MCF 10A (cell line): Measurements from ENCODE around the gene FGF4. TPM values are rescaled to one million over a fixed set of nuclear protein-coding genes. Genes with fewer than 3 reads are reported as not detected.
A peak's percentile ranks its signal among the peaks of the same experiment; 100 is the strongest.

Experiments
- BruUV-seq: library from RNA; stranded (reverse); fragments of 400-500 nt; replicated peaks from 2 replicates; lab custom pipeline; 2021; lab: Mats Ljungman, UMichigan
- CTCF ChIA-PET: fragments of 300-600 bp; sonication (Branson Sonifier 250); formaldehyde crosslinking; extraction: SDS; loops from one replicate; lab custom pipeline; 2021; ENCODE audit warnings: antibody characterized with exemption, inconsistent platforms; lab: Yijun Ruan, JAX
- POLR2A ChIA-PET: fragments of 300-600, 350-650 bp; sonication (Branson Sonifier 250); formaldehyde crosslinking; extraction: SDS; loops from one replicate; lab custom pipeline; 2020; ENCODE audit warnings: antibody characterized with exemption, inconsistent platforms; lab: Yijun Ruan, JAX
- DNase-seq: peaks from one replicate; pipeline ENCODE4 v3.0.0-alpha.2; 2018; ENCODE audit not compliant: unreplicated experiment
- H3K27ac Mint-ChIP-seq: one replicate; pipeline ENCODE4 v1.8.0; 2022; ENCODE audit warnings: mild to moderate bottlenecking, low read depth, mixed read lengths; ENCODE audit not compliant: unreplicated experiment
- H3K27me3 Mint-ChIP-seq: one replicate; pipeline ENCODE4 v1.8.0; 2022; ENCODE audit warnings: mixed read lengths; ENCODE audit not compliant: insufficient read depth, unreplicated experiment
- H3K36me3 Mint-ChIP-seq: one replicate; pipeline ENCODE4 v1.8.0; 2022; ENCODE audit warnings: mild to moderate bottlenecking, moderate library complexity, mixed read lengths; ENCODE audit not compliant: insufficient read depth, unreplicated experiment
- H3K4me1 Mint-ChIP-seq: one replicate; pipeline ENCODE4 v1.8.0; 2022; ENCODE audit warnings: mixed read lengths; ENCODE audit not compliant: insufficient read depth, unreplicated experiment
- H3K4me3 Mint-ChIP-seq: one replicate; pipeline ENCODE4 v1.8.0; 2022; ENCODE audit warnings: mild to moderate bottlenecking, moderate library complexity, mixed read lengths; ENCODE audit not compliant: unreplicated experiment
- H3K9me3 Mint-ChIP-seq: one replicate; pipeline ENCODE4 v1.8.0; 2022; ENCODE audit warnings: mixed read lengths; ENCODE audit not compliant: unreplicated experiment
- intact Hi-C: fragments of 100-400 bp; cut with micrococcal nuclease; formaldehyde crosslinking; loops from 2 replicates; pipeline ENCODE4 v1.14.1; 2022
- total RNA-seq: library from RNA; stranded (reverse); gene quantifications from 2 replicates; pipeline ENCODE4 v1.2.3, GENCODE V29; 2022
- TF ChIP-seq, protein P1 (sequence below): fragments of 200-600 bp; IDR thresholded peaks from one replicate; pipeline ENCODE4 v1.8.0; 2022; ENCODE audit warnings: antibody characterized with exemption, mild to moderate bottlenecking; ENCODE audit not compliant: unreplicated experiment

FGF4 gene
- total RNA-seq, 1 experiment from 2014 or later = not detected

DNA sequence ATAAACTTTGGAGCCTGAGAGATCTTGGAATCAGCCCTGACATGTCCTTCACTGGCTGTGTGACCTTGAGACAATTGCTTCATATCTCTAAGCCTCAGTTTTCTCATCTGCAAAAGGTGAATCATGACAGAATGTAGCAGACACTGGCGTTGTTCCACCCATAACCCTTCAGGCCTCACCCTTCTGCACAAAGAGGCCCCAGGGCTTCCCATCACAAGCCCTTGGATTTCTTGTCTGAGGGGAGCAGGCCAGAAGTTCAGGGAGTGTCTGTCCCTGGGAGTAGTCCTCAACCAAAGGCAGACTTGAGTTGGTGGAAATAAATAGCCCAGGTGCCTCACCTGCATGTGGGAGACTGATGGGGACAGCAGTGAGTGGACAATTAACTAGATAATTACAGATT lies 27.4 kb upstream of the FGF4 start:
- Mint-ChIP-seq H3K27me3 (no peaks in the 10 kb centered on the region), H3K4me1 (no peaks in the 10 kb centered on the region), H3K36me3 (no peaks in the 10 kb centered on the region), H3K4me3 (no peak overlapping the region), H3K9me3 (no peaks in the 10 kb centered on the region), H3K27ac (no peak overlapping the region)
- CTCF ChIA-PET = no interaction called here
- no TSS peak for BruUV-seq
- POLR2A ChIA-PET = no interaction called here
- TF ChIP-seq, protein P1, sequence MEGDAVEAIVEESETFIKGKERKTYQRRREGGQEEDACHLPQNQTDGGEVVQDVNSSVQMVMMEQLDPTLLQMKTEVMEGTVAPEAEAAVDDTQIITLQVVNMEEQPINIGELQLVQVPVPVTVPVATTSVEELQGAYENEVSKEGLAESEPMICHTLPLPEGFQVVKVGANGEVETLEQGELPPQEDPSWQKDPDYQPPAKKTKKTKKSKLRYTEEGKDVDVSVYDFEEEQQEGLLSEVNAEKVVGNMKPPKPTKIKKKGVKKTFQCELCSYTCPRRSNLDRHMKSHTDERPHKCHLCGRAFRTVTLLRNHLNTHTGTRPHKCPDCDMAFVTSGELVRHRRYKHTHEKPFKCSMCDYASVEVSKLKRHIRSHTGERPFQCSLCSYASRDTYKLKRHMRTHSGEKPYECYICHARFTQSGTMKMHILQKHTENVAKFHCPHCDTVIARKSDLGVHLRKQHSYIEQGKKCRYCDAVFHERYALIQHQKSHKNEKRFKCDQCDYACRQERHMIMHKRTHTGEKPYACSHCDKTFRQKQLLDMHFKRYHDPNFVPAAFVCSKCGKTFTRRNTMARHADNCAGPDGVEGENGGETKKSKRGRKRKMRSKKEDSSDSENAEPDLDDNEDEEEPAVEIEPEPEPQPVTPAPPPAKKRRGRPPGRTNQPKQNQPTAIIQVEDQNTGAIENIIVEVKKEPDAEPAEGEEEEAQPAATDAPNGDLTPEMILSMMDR = no peak
- intact Hi-C loops = loop anchor here (5.0 kb wide), 1 partner anchor 115 kb away; no protein-coding TSS in a partner anchor
- DNase-seq = no peak

DNA sequence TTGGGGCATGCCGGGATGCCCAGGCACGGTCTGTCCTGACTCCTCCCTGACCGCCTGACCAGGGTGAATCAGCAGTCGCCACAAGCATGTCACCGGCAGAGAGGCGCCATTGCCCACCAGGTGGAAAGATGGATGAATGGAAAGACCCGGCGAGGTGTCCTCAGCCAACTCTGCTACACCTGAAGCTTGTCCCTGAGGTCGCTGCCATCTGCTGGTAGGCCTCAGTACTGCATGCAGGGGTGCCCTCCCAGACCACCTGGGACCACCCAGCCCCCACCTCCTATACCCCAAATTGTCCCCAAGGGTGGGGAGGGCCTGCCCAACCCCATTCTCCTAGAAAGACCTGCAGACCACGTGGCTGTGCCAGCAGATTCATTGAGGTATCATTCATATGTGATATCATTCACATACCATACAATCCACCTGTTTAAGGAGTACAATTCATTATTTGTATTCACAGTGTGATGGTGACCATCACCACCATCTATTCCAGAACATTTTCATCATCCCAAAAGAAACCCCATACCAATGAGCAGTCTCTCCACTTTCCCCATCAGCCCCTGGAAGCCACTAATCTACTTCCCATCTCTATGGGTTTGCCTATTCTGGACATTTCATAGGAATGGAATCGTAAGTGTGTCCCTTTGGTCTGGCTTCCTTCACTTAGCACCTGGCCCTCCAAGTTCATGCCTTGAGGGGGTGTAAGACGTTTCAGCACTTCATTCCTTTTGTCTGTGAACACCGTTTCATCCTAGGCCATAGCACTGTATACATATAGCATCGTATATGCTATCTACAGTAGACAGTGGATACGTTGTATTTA lies 26.6 kb upstream of the FGF4 start:
- Mint-ChIP-seq H3K4me3 (no peak overlapping the region), H3K4me1 (no peaks in the 10 kb centered on the region), H3K36me3 (no peaks in the 10 kb centered on the region), H3K9me3 (no peaks in the 10 kb centered on the region), H3K27me3 (no peaks in the 10 kb centered on the region), H3K27ac (no peak overlapping the region)
- peak; percentile 19 for DNase-seq
- no TSS peak for BruUV-seq
- ChIA-PET POLR2A (no interaction called here), CTCF (interaction anchor here (0.6 to 1.2 kb wide), 2 partner anchors 9 to 29 kb away, joined by 3 to 5 read pairs; no protein-coding TSS in a partner anchor)
- TF ChIP-seq, protein P1 = peak; percentile 82
- intact Hi-C loops = loop anchor here (5.0 kb wide), 1 partner anchor 114 kb away; no protein-coding TSS in a partner anchor

DNA sequence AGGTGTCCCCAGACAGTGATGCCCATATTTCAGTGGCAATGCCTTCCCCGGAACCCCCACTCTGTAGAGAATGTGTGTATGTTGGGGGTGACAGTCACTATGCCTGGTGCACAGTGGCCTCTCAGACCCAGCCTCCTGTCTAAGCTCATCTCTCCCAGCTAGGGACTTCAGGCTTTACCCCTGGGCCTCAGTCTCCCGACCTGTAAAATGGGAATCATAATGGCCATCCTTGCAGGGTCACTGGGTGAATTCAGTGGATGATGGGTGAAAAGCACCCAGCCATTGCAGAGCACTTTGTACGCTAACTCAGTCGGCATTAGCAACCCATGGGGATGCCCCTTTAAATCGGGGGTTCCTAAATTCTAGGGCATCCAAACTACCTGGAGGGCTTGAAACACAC lies 25.1 kb upstream of the FGF4 start:
- Mint-ChIP-seq H3K4me1 (no peaks in the 10 kb centered on the region), H3K36me3 (no peaks in the 10 kb centered on the region), H3K9me3 (no peaks in the 10 kb centered on the region), H3K27ac (no peak overlapping the region), H3K27me3 (no peaks in the 10 kb centered on the region), H3K4me3 (no peak overlapping the region)
- TF ChIP-seq, protein P1 = no peak
- POLR2A ChIA-PET = no interaction called here
- no TSS peak for BruUV-seq
- CTCF ChIA-PET = no interaction called here
- intact Hi-C loops = loop anchor here (5.0 kb wide), 1 partner anchor 113 kb away; no protein-coding TSS in a partner anchor
- no peak for DNase-seq

DNA sequence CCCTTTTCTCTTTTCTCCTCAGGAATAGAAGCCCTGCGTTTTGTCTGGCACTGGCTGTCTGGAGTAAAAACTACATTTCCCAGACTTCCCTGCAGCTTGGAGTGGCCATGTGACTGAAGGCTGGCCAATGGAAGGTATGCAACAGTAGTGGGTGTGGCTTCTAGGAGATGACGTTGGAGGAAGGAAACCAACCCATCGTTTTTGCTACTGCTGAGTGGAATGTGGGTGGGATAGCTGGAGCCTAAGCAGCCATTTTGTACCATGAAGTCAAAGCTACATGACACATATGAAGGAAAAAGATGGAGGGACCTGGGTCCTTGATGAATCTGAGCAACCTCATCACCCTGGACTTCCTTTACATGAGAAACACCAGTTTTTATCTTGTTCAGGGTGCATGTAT lies 24.4 kb upstream of the FGF4 start:
- no peak overlapping the region for H3K4me3 Mint-ChIP-seq
- POLR2A ChIA-PET = interaction anchor here (0.6 kb wide), 1 partner anchor 865 kb away, joined by 3 read pairs; no protein-coding TSS in a partner anchor
- no peaks in the 10 kb centered on the region for H3K9me3 Mint-ChIP-seq
- BruUV-seq = no TSS peak
- no peak overlapping the region for H3K27ac Mint-ChIP-seq
- H3K36me3 Mint-ChIP-seq = no peaks in the 10 kb centered on the region
- H3K4me1 Mint-ChIP-seq = no peaks in the 10 kb centered on the region
- TF ChIP-seq, protein P1 = no peak
- H3K27me3 Mint-ChIP-seq = no peaks in the 10 kb centered on the region
- CTCF ChIA-PET = no interaction called here
- DNase-seq = peak; percentile 36
- intact Hi-C loops = no loop called here
